ENCODE data around the gene EDN1. TPM values are rescaled to one million over a fixed set of nuclear protein-coding genes. Genes with fewer than 3 reads are reported as not detected.
A peak's percentile ranks its signal among the peaks of the same experiment; 100 is the strongest.

The EDN1 gene
- total RNA-seq, 2 experiments from 2014 or later, result not detected

DNA sequence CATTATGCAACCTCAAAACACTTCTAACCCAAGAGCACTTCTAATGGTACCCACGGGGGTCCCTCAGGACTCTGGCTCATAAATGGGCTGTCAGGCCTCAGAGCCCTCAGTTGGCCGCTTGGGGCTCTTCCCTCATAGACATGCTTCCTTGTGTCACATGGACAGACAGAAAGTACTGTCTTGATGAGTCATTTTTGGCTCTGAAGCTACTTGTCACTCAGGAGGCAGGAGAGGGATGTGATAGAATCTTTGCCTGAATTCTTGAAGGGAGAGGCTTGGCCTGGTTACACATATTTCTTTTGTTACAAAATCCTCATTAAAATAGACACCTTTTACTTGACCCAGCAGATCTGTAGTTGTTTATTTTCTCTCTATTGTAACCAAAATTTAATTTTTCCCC, 15.1 kb upstream of the EDN1 start:
- no peak for ATAC-seq
- no peak overlapping the region for H3K27ac Mint-ChIP-seq
- ChIA-PET CTCF (interaction anchor here (1.2 kb wide), 1 partner anchor 42 kb away, joined by 3 read pairs; no protein-coding TSS in a partner anchor), POLR2A (no interaction called here)
- peaks cover 14% of the 10 kb centered on the region for H3K4me1 Mint-ChIP-seq (ENCODE audit: low read depth)
- no peak overlapping the region for H3K4me3 Mint-ChIP-seq
- no peak for DNase-seq
- peaks cover 7% of the 10 kb centered on the region for H3K36me3 Mint-ChIP-seq (ENCODE audit: low read depth)
- no peaks in the 10 kb centered on the region for H3K27me3 Mint-ChIP-seq (ENCODE audit: low read depth)
- H3K9me3 Mint-ChIP-seq (ENCODE audit: insufficient read depth), result peaks cover 5% of the 10 kb centered on the region

DNA sequence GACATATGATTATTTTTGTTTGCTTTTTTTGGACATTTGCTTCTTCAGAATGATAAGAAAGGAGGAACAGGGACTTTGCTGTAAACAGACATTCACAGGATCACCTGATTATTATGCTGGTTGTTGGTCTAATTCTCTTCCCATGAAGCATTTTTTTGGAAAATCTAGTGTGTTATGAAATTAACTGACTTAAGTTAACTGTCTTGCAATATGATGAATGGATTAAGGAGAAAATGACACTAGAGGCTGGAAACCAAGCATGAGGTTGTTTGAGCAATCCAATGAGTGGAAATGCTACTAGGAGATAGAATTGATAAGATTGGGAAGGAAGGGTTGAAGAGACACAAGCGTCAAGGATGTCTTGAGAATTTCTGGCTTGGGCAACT, 13.2 kb upstream of the EDN1 start:
- H3K4me1 Mint-ChIP-seq (ENCODE audit: low read depth), result peaks cover 10% of the 10 kb centered on the region

DNA sequence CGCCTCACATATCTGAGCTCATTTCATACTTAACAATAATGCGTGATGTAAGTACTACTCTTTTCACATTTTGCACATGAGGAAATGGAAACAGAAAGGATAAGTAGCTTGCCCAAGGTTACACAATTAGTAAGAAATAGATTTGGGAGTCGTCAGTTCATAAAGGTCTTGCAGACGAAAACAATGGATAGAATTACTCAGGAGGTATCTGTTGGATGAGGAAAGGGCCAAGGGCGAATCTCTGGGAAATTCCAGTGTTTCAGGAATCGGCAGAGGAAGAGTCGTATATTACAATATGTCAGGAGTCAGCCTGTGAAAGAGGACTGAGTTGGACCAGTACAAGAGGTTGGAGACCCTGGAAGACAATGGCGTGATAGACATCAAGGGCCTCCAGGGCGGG, 12.8 kb upstream of the EDN1 start:
- no peaks in the 10 kb centered on the region for H3K9me3 Mint-ChIP-seq (ENCODE audit: insufficient read depth)

More for the DNA sequence above, 13.2 kb upstream of the EDN1 start:
- H3K9me3 Mint-ChIP-seq (ENCODE audit: insufficient read depth), result peaks cover 3% of the 10 kb centered on the region
- POLR2A ChIA-PET, result no interaction called here
- CTCF ChIA-PET, result interaction anchor here (1.9 kb wide), 1 partner anchor 14 kb away, joined by 4 read pairs; the partner anchor contains the start of gene EDN1
- H3K4me3 Mint-ChIP-seq, result no peak overlapping the region
- H3K27ac Mint-ChIP-seq, result no peak overlapping the region
- DNase-seq (no peak), ATAC-seq (no peak)
- peaks cover 2% of the 10 kb centered on the region for H3K36me3 Mint-ChIP-seq (ENCODE audit: low read depth)
- peaks cover under 1% of the 10 kb centered on the region for H3K27me3 Mint-ChIP-seq (ENCODE audit: low read depth)

DNA sequence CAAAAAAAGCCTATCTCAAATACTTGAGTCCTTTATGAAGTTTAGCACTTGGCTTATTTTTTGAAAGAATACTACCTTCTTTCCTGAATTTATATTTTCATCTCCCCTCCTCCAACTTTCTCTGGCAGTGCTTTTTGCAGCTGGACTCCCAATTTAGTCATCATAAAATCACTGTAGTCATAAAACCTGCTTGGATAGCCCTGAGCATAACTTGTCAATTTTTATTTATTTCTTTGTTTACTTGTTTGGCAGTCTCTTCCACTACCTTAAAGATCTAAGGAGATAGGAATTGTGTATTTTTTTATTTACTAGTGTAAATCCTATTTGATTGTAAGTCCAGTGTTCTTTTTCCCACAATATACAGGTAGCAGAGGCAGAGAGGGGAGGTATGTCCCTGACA, 11.2 kb upstream of the EDN1 start:
- POLR2A ChIA-PET, result no interaction called here
- peaks cover 11% of the 10 kb centered on the region for H3K27me3 Mint-ChIP-seq (ENCODE audit: low read depth)
- peaks cover 10% of the 10 kb centered on the region for H3K4me1 Mint-ChIP-seq (ENCODE audit: low read depth)
- no peak for ATAC-seq
- H3K9me3 Mint-ChIP-seq (ENCODE audit: insufficient read depth), result no peaks in the 10 kb centered on the region
- no peaks in the 10 kb centered on the region for H3K36me3 Mint-ChIP-seq (ENCODE audit: low read depth)
- CTCF ChIA-PET, result interaction anchor here (3.1 kb wide), 1 partner anchor 11 kb away, joined by 31 read pairs; the partner anchor contains the start of gene EDN1
- no peak for DNase-seq
- no peak overlapping the region for H3K27ac Mint-ChIP-seq
- H3K4me3 Mint-ChIP-seq, result no peak overlapping the region

More for the DNA sequence above, 12.8 kb upstream of the EDN1 start:
- POLR2A ChIA-PET, result no interaction called here
- CTCF ChIA-PET, result interaction anchor here (1.9 kb wide), 1 partner anchor 13 kb away, joined by 4 read pairs; the partner anchor contains the start of gene EDN1
- no peak overlapping the region for H3K27ac Mint-ChIP-seq
- DNase-seq, result no peak
- peaks cover 10% of the 10 kb centered on the region for H3K4me1 Mint-ChIP-seq (ENCODE audit: low read depth)
- no peak overlapping the region for H3K4me3 Mint-ChIP-seq
- H3K36me3 Mint-ChIP-seq (ENCODE audit: low read depth), result no peaks in the 10 kb centered on the region
- H3K27me3 Mint-ChIP-seq (ENCODE audit: low read depth), result peaks cover 3% of the 10 kb centered on the region
- ATAC-seq, result no peak

DNA sequence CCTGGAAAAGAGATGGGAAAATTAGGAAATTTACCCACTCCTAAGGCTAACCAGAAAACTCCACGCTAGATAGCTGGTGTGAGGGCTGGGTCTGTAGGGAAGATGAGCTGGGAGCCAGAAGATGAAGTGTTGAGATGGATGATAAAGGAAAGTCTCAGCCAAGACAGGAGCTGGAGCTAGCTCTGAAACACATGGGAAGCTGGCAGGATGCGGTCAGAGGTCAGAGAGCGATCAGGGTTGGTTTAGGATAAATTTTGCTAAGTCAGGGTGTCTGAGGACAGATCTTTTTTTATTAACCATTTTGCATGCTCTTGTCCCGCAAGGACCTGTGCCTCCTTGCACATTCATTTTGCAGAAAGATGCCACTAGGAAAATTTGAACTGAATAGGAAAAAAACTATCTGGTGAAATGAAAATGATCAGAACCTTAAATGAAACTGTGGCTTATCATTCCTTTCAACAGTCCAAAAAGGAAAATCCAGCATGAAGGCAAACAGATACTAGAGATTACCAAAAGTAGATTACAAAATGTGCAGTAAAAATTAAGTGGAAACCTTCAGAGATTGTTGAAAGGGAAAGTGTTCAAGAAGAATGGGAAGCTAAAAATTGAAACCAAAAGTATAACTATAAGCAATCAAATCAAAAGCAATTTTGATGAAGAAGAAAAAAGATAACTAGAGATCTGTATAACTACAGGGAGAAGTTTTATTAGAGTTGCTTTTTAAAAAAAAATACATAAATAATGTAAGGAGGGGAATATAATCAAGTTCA, 10.7 kb upstream of the EDN1 start:
- DNase-seq (no peak), ATAC-seq (no peak)
- Mint-ChIP-seq H3K4me1 (ENCODE audit: low read depth) (peaks cover 10% of the 10 kb centered on the region), H3K36me3 (ENCODE audit: low read depth) (no peaks in the 10 kb centered on the region), H3K4me3 (no peak overlapping the region), H3K27ac (no peak overlapping the region), H3K9me3 (ENCODE audit: insufficient read depth) (no peaks in the 10 kb centered on the region), H3K27me3 (ENCODE audit: low read depth) (peaks cover 13% of the 10 kb centered on the region)
- CTCF ChIA-PET, result interaction anchor here (0.8 to 3.1 kb wide), 3 partner anchors 10 to 624 kb away, joined by 3 to 31 read pairs (median 5); partner anchors contain the start of gene EDN1
- POLR2A ChIA-PET, result no interaction called here

DNA sequence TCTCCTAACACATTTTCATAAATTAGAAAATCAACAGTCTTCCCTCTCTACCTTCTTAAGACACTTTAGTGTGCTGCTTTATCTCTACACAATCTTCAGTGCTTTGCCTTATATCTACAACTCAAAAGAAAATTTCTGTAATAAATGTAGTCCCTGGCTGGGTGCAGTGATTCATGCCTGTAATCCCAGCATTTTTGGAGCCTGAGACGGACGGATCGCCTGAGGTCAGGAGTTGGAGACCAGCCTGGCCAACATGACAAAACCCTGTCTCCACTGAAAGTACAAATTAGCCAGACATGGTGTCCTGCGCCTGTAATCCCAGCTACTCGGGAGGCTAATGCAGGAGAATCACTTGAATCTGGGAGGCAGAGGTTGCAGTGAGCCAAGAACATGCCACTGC, 9.7 kb upstream of the EDN1 start:
- ATAC-seq (no peak), DNase-seq (no peak)
- no peaks in the 10 kb centered on the region for H3K9me3 Mint-ChIP-seq (ENCODE audit: insufficient read depth)
- peaks cover 15% of the 10 kb centered on the region for H3K27me3 Mint-ChIP-seq (ENCODE audit: low read depth)
- H3K27ac Mint-ChIP-seq, result no peak overlapping the region
- peaks cover 10% of the 10 kb centered on the region for H3K4me1 Mint-ChIP-seq (ENCODE audit: low read depth)
- H3K36me3 Mint-ChIP-seq (ENCODE audit: low read depth), result no peaks in the 10 kb centered on the region
- CTCF ChIA-PET, result interaction anchor here (1.3 to 3.1 kb wide), 2 partner anchors 9 to 624 kb away, joined by 5 to 31 read pairs; partner anchors contain the start of gene EDN1
- H3K4me3 Mint-ChIP-seq, result no peak overlapping the region
- POLR2A ChIA-PET, result no interaction called here

DNA sequence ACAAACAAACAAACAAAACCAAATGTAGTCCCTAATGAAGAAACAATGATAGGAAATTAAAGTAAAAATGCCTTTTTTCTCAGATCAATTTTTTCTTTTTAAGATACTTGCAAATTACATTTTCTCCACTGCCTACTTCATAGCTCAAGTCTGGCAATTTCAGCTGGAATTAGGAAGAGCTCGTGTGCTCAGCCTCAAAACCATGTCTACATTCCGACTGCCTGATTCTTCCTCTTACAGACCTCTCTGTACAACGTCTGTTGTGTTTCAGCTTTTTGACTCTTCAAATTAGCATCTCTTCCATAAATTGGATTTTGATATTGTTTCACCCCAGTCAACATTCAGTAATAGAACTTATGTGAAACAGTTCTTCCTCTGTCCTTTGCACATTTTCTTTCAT, 9.3 kb upstream of the EDN1 start:
- no peaks in the 10 kb centered on the region for H3K9me3 Mint-ChIP-seq (ENCODE audit: insufficient read depth)
- H3K27ac Mint-ChIP-seq, result no peak overlapping the region
- no peaks in the 10 kb centered on the region for H3K36me3 Mint-ChIP-seq (ENCODE audit: low read depth)
- H3K27me3 Mint-ChIP-seq (ENCODE audit: low read depth), result peaks cover 15% of the 10 kb centered on the region
- ATAC-seq (no peak), DNase-seq (no peak)
- no peak overlapping the region for H3K4me3 Mint-ChIP-seq
- peaks cover 10% of the 10 kb centered on the region for H3K4me1 Mint-ChIP-seq (ENCODE audit: low read depth)
- ChIA-PET CTCF (interaction anchor here (3.1 kb wide), 1 partner anchor 9 kb away, joined by 31 read pairs; the partner anchor contains the start of gene EDN1), POLR2A (no interaction called here)

DNA sequence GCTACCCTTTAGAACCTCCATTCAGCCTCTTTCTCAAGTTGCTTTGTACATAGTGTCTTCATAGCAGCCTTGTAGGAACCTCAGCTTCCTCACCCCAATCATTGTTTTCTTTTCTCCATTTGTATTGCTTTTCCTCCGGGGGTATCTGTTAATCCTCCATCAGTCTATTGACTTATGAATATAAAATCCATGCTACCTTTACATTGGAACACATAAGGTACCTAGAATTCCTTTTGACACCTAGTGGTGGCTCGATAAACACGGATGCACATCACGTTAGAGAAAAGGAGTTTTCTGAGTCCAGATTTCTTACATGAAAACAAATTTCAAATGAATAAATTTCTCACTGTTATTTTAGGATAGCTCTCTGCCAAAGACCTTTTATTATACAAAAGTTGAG, 6.3 kb upstream of the EDN1 start:
- no peak overlapping the region for H3K27ac Mint-ChIP-seq
- ATAC-seq, result no peak
- H3K4me1 Mint-ChIP-seq (ENCODE audit: low read depth), result peaks cover 10% of the 10 kb centered on the region
- H3K4me3 Mint-ChIP-seq, result no peak overlapping the region
- POLR2A ChIA-PET, result no interaction called here
- H3K9me3 Mint-ChIP-seq (ENCODE audit: insufficient read depth), result no peaks in the 10 kb centered on the region
- no peaks in the 10 kb centered on the region for H3K36me3 Mint-ChIP-seq (ENCODE audit: low read depth)
- H3K27me3 Mint-ChIP-seq (ENCODE audit: low read depth), result peaks cover 15% of the 10 kb centered on the region
- CTCF ChIA-PET, result no interaction called here
- DNase-seq, result no peak

DNA sequence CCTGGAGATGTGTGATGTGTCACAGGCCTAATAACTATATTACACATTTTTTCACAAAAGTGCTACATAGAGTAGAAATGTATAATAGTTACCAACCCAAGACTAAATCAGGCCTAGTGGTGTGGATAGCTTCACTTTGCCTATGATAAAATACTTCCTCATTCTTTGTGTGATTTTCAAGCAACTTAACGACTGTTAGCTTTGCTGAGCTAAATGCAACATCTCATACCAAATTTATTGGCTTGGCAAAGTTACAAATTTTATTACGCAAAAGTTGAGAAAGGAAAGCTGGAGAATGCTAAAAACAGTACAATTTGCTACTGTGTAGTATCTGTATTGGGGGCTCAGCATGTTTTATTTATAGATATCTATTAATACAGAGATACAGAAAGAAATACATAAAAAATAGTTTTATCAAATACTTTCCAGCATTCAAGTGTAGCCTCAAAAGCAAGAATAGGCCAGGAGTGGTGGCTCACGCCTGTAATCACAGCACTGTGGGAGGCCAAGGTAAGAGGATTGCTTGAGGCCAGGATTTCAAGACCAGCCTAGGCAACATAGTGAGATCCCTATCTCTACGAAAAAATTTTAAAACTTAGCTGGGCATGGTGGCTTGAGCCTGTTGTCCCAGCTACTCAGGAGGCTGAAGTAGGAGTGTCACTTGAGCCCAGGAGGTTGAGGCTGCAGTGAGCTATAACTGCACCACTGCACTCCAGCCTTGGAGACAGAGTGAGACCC, 3.6 kb upstream of the EDN1 start:
- Mint-ChIP-seq H3K36me3 (ENCODE audit: low read depth) (no peaks in the 10 kb centered on the region), H3K9me3 (ENCODE audit: insufficient read depth) (no peaks in the 10 kb centered on the region), H3K27me3 (ENCODE audit: low read depth) (peaks cover 30% of the 10 kb centered on the region), H3K4me1 (ENCODE audit: low read depth) (peaks cover 15% of the 10 kb centered on the region), H3K4me3 (no peak overlapping the region), H3K27ac (no peak overlapping the region)
- CTCF ChIA-PET, result interaction anchor here (0.7 to 1.7 kb wide), 4 partner anchors 54 to 633 kb away, joined by 3 to 6 read pairs (median 3); no protein-coding TSS in a partner anchor
- ATAC-seq, result no peak
- POLR2A ChIA-PET, result no interaction called here
- no peak for DNase-seq

DNA sequence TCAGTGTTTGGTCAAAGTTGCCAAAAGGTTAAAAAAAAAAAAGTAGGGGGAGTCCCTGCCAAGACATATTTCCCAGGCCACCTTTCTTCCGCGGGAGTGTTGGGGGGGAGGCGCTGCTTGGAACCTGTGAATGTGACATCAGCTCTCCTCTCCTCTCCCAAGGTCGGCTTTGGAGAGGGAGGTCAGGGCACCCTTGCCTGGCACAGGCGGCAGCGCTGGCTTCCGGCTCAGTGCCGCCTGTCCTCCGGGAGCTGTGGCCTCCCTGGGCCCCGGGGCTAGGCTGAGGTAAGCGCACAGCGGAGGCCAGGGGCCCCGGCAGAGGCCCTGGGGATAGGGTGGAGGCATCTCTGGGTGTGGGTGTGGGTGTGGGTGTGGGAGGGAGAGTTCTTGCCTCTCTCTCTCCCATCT, 1.9 kb upstream of the EDN1 start:
- CTCF ChIA-PET, result interaction anchor here (3.8 kb wide), 1 partner anchor 8 kb away, joined by 31 read pairs; no protein-coding TSS in a partner anchor
- Mint-ChIP-seq H3K27ac (no peak overlapping the region), H3K4me3 (no peak overlapping the region), H3K27me3 (ENCODE audit: low read depth) (peaks cover 39% of the 10 kb centered on the region), H3K4me1 (ENCODE audit: low read depth) (peaks cover 15% of the 10 kb centered on the region), H3K36me3 (ENCODE audit: low read depth) (no peaks in the 10 kb centered on the region), H3K9me3 (ENCODE audit: insufficient read depth) (no peaks in the 10 kb centered on the region)
- POLR2A ChIA-PET, result no interaction called here
- ATAC-seq, result no peak
- DNase-seq, result no peak

DNA sequence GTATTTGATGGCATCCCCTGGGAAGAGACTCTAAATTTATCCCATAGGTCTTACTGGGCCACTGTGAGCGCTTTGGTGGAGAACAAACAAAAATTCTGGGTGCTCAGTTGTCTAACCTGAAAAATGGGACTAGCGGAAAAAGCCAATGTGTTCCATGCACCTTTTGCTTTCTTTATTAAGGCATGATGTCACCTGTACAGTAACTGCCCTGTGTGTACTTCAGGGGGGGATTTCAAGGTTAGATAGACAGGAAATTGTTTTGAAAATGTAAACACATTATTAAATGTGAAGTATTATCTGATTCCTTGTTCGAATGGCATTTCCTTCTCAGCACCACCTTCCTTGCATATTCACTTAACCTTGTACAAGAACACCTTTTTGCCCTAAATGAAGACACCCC, 1.2 kb upstream of the EDN1 start:
- no peaks in the 10 kb centered on the region for H3K36me3 Mint-ChIP-seq (ENCODE audit: low read depth)
- no peaks in the 10 kb centered on the region for H3K9me3 Mint-ChIP-seq (ENCODE audit: insufficient read depth)
- H3K4me3 Mint-ChIP-seq, result peak overlapping the region; percentile 72
- ATAC-seq (no peak), DNase-seq (no peak)
- H3K27ac Mint-ChIP-seq, result no peak overlapping the region
- ChIA-PET POLR2A (no interaction called here), CTCF (interaction anchor here (0.7 to 3.8 kb wide), 26 partner anchors 9 to 707 kb away, joined by 3 to 42 read pairs (median 4); no protein-coding TSS in a partner anchor)
- H3K4me1 Mint-ChIP-seq (ENCODE audit: low read depth), result peaks cover 15% of the 10 kb centered on the region
- peaks cover 39% of the 10 kb centered on the region for H3K27me3 Mint-ChIP-seq (ENCODE audit: low read depth)

Measured in activated CD8-positive, alpha-beta T cell treated with anti-CD3 and anti-CD28 coated beads, Interleukin-2, amount 10 ng/mL, durations not matched to agents 7 days and 5 days (primary cell).